Choroid plexus epithelial cell (primary cell): Measurements from ENCODE around the gene AEBP2.

ENCODE experiments used
- DNase-seq: peaks from one replicate; pipeline ENCODE4 v3.0.0-alpha.2; 2010; ENCODE audit warnings: low read depth
- H3K4me3 ChIP-seq: 2 replicates; pipeline ENCODE4 v1.5.1; 2011; ENCODE audit warnings: low read depth, mild to moderate bottlenecking, control low read depth, low read length, moderate library complexity
- TF ChIP-seq, protein P1 (sequence below): conservative IDR thresholded peaks from 2 replicates; pipeline ENCODE4 v1.5.1; 2011; ENCODE audit warnings: low read depth, mild to moderate bottlenecking, control low read depth, inconsistent platforms, low read length, moderate library complexity

Gene AEBP2

DNA sequence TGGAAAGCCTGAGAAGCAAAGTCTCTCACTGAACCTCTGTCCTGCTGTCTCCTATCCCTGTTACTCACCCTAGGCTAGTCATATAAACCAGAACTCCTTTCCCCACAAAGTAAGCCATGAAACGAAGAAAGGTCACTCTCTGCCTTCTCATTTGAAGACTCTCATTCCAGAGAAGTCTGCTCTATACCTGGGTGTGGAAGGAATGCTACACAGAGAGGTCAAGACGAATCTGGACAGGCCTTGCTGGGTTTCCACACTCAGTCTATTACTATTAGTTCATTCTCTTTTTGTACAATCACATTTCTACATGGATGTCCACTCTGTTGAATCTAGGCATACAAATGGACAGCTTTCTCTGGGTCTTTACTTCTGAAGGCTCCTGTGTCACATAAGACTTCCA, 2.4 kb upstream of the AEBP2 start:
- DNase-seq, result no peak
- H3K4me3 ChIP-seq, result no peak overlapping the region
- TF ChIP-seq, protein P1, sequence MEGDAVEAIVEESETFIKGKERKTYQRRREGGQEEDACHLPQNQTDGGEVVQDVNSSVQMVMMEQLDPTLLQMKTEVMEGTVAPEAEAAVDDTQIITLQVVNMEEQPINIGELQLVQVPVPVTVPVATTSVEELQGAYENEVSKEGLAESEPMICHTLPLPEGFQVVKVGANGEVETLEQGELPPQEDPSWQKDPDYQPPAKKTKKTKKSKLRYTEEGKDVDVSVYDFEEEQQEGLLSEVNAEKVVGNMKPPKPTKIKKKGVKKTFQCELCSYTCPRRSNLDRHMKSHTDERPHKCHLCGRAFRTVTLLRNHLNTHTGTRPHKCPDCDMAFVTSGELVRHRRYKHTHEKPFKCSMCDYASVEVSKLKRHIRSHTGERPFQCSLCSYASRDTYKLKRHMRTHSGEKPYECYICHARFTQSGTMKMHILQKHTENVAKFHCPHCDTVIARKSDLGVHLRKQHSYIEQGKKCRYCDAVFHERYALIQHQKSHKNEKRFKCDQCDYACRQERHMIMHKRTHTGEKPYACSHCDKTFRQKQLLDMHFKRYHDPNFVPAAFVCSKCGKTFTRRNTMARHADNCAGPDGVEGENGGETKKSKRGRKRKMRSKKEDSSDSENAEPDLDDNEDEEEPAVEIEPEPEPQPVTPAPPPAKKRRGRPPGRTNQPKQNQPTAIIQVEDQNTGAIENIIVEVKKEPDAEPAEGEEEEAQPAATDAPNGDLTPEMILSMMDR, result no peak

DNA sequence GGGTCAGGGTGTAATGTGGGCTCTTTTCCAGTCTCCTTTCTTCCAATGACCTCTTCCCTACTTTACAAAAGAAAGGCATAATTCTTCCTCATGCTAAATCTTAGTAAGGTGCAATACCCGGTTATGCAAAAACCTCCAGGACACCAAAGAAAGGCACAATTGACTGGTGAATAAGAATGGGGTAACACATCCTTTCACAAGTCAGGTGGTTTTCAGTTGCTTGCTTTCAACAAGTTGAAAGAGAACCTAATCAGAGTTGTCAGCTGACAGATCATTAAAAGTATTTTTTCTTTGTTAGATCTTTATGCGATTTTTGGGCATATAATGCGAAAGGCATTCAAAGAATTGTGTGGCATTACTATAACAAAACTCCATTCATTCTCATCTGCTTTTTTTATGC, 1.3 kb upstream of the AEBP2 start:
- TF ChIP-seq, protein P1, result no peak
- DNase-seq, result no peak
- no peak overlapping the region for H3K4me3 ChIP-seq

DNA sequence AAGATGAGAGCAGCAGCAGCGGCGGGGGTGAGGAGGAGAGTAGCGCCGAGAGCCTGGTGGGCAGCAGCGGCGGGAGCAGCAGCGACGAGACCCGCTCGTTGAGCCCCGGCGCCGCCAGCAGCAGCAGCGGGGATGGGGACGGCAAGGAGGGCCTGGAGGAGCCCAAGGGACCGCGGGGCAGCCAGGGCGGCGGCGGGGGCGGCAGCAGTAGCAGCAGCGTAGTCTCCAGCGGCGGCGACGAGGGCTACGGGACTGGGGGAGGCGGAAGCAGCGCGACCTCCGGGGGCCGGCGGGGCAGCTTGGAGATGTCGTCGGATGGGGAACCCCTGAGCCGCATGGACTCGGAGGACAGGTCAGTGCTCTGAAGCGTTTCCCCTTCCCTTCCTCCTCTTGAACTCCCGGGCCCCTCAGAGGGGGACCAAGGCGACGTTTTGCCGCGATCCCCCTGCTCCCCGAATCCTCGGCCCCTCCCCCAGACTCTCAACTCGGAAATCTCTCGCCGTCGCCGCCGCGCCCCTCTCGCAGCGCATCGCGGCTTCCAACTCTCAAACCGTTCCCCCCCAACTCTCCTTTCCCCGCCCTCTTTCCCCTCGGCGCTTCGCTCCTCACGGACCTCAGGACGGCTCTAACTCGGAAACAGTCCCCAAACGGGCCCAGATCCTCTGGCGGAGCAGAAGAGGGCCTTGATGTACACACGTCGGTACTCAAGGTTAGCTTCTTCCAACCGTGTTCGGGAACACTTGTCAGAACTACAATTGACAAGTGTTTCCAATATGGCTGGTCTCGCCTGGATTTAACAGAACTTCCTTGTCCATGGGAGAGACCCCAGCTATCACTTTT, 947 bp downstream of the AEBP2 start:
- TF ChIP-seq, protein P1, result no peak
- peak; percentile 52 for DNase-seq

DNA sequence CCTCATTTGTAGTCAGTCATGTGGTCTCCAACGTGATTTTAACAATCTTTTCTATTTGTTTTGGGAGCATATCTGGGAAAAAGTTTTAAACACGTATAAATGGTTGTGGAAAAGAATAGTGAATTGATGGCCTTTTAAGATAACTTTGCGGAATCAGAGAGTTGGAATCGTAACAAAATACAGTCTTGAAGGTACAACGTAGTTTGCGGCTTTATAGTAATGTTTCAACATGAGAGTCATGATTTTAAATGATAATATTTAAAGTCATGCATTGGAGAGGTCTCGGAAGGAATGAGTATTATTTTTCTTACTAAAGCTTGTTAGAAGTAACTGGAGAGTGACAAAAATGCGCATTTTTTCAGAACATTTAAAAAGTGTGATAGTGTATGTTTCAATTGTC, 1.6 kb downstream of the AEBP2 start:
- no peak for DNase-seq
- TF ChIP-seq, protein P1, result no peak
- H3K4me3 ChIP-seq, result peak overlapping the region; percentile 95

More for the DNA sequence above, 947 bp downstream of the AEBP2 start:
- H3K4me3 ChIP-seq, result peak overlapping the region; percentile 95

DNA sequence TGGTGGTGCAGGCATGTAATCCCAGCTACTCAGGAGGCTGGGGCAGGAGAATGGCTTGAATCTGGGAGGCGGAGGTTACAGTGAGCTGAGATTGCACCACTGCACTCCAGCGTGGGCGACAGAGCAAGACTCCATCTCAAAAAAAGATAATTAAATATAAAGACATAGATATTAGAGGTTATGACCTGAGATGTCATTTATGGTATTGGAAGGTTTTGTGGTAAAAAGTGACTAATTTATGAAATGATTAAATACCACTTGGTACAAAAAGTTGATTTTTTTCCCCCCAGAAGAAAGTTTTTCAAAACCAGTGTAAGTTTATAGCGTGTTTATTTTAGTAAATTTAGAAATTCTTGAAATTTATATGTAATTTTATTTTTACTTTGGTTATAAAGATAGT, 4.3 kb downstream of the AEBP2 start:
- no peak overlapping the region for H3K4me3 ChIP-seq
- TF ChIP-seq, protein P1, result no peak
- no peak for DNase-seq

DNA sequence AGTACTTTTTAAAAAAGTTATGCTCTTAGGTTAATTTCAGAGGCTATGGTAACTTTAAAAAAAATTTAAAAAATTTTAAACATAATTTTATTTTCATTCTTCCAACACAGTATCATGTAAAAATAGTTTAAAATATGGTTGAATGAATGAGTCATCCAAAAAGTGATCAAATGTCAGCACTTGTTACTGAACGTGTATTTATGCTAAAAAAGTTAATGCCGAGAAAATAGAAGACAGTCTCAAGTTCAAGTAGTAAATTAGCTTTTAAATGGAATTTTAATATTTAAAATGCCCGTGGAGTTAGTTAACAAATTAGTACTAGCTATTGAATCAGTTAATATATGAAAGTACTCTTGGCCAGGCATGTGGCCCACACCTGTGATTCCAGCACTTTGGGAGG, 4.8 kb downstream of the AEBP2 start:
- no peak overlapping the region for H3K4me3 ChIP-seq
- DNase-seq, result no peak
- TF ChIP-seq, protein P1, result no peak

DNA sequence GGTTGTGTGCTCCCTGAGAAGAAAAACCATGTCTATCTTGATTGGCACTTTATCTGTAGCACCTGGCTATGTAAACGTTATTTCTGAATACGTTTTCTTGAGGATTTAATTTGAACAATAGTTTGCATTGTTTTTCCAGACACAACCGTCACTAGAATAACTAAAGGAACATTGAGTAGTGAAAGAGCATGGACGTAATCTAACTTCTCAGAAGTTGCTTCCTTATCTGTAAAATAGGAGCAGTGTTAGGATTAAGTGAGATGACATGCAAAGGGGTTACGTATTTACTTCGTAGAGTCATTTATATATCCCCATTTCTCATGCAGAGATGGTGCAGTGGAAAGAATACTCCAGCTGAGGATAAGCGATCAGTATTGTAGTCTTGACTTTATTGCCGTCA, 8.1 kb downstream of the AEBP2 start:
- no peak for DNase-seq
- no peak overlapping the region for H3K4me3 ChIP-seq
- TF ChIP-seq, protein P1, result no peak
